Ovary (tissue), 3 donors: ENCODE measurements around the gene KIFC1.

ENCODE experiments used
- CTCF ChIP-seq, 3 donors: fragments of 450-650 bp in 2 of 3; fragments of 200-600 bp in 1 of 3; IDR thresholded peaks; one replicate each; pipeline versions ENCODE4 v1.5.1 to v1.8.0; 2016 to 2022; ENCODE audit warnings: antibody characterized with exemption in 3 of 3, mild to moderate bottlenecking in 1 of 3
- POLR2A ChIP-seq: fragments of 450-650 bp; IDR thresholded peaks from one replicate; pipeline ENCODE4 v1.6.1; 2017; ENCODE audit warnings: antibody characterized with exemption, mild to moderate bottlenecking, moderate library complexity
- donor health status: DM: no; HTN: no; CAD: no.

- TF ChIP-seq POLR2A: no peak
- no peak for TF ChIP-seq CTCF (IDR thresholded peaks at IDR 0.05)
Observed at GRCh38 chr6:33397541-33397940, 5.9 kb downstream of the KIFC1 start.
